Hematopoietic multipotent progenitor cell treated with erythropoietin and hydrocortisone succinate and interleukin-3 and kit ligand, for 15 days (in vitro differentiated cells): ENCODE results near the gene FXYD7.
"Not testable (repeated sequence)": the region's sequence is repeated elsewhere in the genome, so short reads cannot be mapped to it uniquely, and the experiment has no call there.

Source experiments
- DNase-seq: peaks from one replicate; pipeline ENCODE4 v3.0.0-alpha.2; 2015; ENCODE audit warnings: low spot score

FXYD7 gene

GRCh38 chr19:35165200-35166058 lies 22.4 kb downstream of the FXYD7 start:
- no peak for DNase-seq

DNA sequence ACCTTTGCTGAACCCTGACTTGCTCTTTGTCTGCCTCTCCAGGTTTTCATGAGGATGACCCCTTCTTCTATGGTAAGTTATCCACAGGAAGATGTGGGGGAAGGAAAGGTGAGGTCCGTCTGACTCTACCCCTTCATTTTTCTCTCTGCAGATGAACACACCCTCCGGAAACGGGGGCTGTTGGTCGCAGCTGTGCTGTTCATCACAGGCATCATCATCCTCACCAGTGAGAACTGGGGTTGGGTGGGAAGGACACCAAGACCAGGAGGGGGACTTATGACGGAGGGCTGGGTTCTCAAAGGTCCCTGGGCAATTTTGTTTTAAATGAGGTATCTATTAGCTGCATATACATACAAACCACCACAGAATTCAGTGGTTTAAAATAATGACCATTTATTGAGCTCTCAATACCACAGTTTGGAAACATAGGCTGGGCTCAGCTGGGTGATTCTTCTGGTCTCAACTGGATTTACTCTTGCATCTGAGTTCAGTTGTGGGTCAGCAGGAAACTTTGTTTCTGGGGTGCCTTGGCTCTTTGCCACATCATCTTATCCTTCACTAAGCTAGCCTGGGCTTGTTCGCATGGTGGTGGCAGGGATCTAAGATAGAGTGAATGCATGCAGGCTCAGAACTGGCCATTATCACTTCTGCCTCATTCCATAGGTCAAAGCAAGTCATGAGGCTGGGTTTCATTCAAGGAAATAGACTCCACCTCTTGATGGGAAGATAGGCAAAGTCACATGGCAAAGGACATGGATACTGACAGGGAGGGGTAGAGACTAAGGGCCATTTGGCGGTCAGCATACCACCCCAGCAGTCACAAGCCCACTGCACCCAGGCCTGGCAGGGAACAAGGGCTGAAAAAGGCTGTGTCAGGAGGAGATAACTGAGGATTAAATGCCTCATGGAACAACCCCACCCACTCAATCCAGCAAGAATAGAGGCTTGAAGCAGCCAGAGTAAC lies 23.3 kb downstream of the FXYD7 start:
- DNase-seq, result no peak

- DNase-seq, result no peak
Observed at GRCh38 chr19:35167251-35168119, 24.4 kb downstream of the FXYD7 start.

- no peak for DNase-seq
Observed at GRCh38 chr19:35168196-35168595, 25.1 kb downstream of the FXYD7 start.

DNA sequence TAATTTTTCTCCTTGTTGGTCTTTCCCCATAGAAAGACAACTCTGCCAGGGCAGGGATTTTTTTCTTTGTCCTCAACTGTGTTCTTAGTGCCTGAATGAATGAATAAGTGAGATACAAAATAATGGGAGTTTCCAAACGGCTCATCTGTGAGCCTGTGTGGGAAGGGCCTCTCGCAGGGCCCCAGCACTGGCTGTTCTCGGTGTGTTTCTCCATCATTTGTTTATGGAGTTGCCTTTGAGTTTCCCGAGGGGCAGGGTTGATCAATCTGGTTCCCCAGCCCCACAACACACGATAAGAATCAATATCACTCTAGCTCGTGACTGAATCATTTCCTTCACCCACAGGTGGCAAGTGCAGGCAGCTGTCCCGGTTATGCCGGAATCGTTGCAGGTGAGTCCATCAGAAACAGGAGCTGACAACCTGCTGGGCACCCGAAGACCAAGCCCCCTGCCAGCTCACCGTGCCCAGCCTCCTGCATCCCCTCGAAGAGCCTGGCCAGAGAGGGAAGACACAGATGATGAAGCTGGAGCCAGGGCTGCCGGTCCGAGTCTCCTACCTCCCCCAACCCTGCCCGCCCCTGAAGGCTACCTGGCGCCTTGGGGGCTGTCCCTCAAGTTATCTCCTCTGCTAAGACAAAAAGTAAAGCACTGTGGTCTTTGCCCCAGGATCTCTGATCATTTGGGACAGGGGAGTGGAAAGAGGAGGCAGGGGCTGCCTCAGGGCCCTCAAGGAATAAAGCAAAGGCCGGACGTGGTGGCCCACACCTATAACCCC lies 26.4 kb downstream of the FXYD7 start:
- DNase-seq, result no peak

GRCh38 chr19:35170359-35171061 lies 27.5 kb downstream of the FXYD7 start:
- DNase-seq, result no peak

DNA sequence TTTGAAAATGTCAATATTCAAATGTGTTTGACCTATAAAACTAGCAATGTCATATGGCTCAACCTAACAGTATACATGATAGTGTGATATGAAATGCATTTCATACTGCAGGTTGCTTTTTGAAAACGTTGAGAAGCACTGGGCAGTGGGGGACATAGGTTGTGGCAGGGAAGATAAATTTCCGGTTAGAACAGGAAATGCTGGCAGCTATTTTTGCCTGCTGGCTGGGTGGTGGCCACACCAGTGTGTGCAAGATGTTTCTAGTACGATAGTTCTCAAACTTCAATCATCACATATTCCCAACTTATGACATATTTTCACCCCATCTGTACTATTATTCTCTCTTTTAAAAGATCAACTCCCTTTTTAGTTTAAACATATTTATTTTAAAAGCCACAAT lies 28.7 kb downstream of the FXYD7 start:
- no peak for DNase-seq

GRCh38 chr19:35174226-35174625 lies 31.2 kb downstream of the FXYD7 start:
- no peak for DNase-seq

- DNase-seq, result no peak
Observed at GRCh38 chr19:35176181-35176570, 33.1 kb downstream of the FXYD7 start.

DNA sequence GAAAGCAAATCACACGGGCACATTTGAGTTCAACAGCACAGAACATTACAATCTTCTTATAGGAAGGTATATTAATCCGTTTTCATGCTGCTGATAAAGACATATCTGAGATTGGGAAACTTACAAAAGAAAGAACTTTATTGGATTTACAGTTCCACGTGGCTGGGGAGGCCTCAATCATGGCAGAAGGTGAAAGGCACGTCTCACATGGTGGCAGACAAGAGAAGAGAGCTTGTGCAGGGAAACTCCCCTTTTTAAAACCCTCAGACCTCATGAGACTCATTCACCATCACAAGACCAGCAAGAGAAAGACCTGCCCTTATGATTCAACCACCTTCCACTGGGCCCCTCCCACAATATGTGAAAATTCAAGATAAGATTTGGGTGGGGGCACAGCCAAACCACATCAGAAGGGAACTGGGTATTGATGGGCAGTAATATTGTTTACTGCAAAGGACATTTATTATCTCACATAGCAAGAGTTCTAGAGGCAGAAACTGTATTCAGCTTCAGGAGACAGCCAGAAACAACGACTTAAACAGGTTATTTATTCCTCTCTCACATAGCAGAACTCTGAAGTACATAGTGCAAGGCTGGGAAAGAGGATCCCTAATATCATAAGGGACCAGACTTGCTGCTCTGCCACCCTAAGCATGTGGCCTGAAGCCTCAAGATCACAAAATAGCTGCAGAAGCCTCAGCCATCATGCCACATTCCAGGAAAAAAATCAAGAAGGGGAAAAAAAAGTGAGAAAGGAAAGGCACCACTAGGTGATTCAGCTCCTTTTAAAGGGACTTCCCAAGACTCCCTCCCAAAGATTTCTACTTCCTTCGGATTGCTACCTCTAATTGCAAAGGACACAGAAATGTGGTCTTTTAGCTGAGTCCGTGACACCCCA lies 34.6 kb downstream of the FXYD7 start:
- no peak for DNase-seq

- no peak for DNase-seq
Observed at GRCh38 chr19:35178701-35179100, 35.6 kb downstream of the FXYD7 start.

- no peak for DNase-seq
Observed at GRCh38 chr19:35179830-35180229, 36.8 kb downstream of the FXYD7 start.

DNA sequence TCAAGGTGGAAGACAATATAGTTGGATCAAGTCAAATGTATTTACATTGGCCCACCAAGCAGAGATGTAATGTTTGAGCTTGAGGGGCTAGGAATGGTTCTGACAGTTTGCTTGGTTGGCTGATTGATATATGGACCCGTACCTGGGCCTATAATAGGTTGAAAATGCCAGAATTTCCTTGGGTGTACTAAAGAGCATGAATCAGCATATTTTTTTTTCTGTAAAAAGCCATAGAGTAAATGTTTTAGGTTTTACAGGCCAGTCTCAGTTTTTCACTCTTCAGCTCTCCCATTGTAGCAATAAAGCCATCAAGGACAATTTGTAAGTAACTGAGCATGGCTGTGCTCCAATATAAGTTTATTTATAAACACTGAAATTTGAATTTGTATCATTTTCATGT lies 38.3 kb downstream of the FXYD7 start:
- DNase-seq, result no peak

GRCh38 chr19:35184267-35184666 lies 41.2 kb downstream of the FXYD7 start:
- DNase-seq, result no peak

DNA sequence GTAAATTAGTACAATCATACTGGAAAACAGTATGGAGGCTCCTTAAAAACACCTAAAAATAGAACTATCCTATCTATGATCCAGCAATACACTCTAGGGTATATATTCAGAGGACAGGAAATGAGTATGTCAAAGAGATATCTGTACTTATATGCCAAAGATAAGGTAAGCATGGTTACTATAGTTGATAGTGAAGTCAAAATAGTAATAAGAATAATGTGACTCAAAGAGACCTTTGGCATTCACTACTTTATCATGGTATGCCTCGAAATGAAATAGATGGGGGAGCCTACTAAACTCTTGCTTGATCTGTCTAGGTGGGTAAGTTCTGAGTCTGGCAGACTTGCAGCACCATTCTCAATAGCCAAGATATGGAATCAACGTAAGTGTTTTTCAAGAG lies 41.8 kb downstream of the FXYD7 start:
- no peak for DNase-seq

- no peak for DNase-seq
Observed at GRCh38 chr19:35194012-35194984, 51.2 kb downstream of the FXYD7 start.

GRCh38 chr19:35195830-35196229 lies 52.8 kb downstream of the FXYD7 start:
- no peak for DNase-seq

GRCh38 chr19:35196861-35197260 lies 53.8 kb downstream of the FXYD7 start:
- not testable (repeated sequence) for DNase-seq
